ENCODE results near the gene QRFPR.
"Not testable (repeated sequence)": the region's sequence is repeated elsewhere in the genome, so short reads cannot be mapped to it uniquely, and the experiment has no call there.

The QRFPR gene

DNA sequence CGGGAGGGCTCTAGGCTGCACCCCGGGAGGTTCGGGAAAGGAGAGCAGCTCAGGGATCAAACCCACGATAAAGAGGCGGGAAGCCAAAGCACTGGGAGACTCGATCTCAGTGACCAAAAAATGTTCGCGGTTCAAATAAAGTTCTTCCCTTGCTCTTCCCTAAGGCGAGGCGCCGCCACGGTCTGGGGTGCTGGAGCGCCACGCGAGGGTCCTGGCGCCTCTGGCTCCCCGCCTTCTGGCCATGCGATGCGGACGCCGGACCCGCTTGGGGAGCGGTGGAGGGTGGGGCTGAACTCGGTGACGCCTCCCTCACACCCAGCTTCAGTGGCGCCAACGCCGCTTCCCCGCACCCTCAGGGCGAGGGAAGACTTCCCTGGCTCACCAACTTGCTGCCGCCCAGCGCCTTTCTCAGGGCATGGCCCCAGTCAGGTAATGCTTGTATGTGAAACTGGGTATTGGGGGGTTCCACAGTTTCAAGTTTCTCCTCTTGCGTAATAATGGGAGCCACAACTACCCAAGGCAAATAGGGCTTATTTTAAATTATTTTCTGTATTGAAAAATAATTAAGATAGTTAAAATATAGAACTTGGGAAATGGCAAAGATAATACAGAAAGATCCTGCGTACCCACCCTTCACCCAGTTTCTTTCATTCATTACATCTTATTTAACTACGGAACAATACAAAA lies at the start of gene QRFPR:
Gene QRFPR, minus strand, starts transcription at position 243 of the 687 bp plus-strand sequence. CDS start 371 bp downstream, outside the sequence.
- no peak for DNase-seq

GRCh38 chr4:121428721-121429120 lies 47.9 kb upstream of the QRFPR start:
- no peak for DNase-seq

GRCh38 chr4:121421594-121421993 lies 40.8 kb upstream of the QRFPR start:
- DNase-seq = no peak

GRCh38 chr4:121411151-121411744 lies 30.4 kb upstream of the QRFPR start:
- DNase-seq = no peak

GRCh38 chr4:121408567-121408966 lies 27.7 kb upstream of the QRFPR start:
- not testable (repeated sequence) for DNase-seq

DNA sequence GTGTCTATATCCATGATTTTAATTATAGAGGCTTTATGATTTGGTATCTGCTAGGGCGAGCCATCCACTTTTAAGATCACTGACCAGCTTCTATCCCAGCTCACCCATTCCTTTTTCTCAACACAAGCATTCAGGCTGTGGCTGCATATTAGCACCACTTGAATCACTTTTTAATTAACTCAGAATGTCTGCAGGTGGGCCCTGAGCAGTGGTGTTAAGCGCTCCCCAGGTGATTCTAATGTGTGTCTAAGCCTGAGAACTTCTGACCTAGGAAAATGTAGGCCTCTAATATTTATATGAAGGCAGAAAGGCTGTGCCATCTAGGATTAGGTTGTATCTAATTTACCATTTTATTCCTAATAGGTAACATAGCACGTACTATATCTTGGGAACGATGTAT lies 19.8 kb upstream of the QRFPR start:
- DNase-seq = no peak

- DNase-seq = no peak
These were observed 17.3 kb upstream of the QRFPR start for GRCh38 chr4:121397941-121398601.

DNA sequence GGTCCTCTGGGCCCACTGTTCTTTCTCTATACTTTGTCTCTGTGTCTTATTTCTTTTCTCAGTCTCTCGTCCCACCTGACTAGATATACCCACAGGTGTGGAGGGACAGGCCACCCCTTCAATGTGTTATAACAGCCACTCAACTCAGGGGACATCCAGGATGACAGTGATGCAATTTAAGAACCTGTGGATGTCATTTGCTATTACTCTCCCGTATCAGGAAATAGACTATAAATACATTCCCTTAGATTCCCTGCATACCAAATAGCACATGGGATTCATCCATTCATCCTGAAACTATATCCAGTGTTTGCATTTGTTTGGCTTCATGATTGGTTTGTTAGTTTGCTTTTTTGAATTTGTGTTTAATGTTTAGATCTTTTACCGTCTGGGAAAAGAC lies 16.6 kb upstream of the QRFPR start:
- DNase-seq = no peak

GRCh38 chr4:121392426-121393086 lies 11.7 kb upstream of the QRFPR start:
- DNase-seq = no peak

DNA sequence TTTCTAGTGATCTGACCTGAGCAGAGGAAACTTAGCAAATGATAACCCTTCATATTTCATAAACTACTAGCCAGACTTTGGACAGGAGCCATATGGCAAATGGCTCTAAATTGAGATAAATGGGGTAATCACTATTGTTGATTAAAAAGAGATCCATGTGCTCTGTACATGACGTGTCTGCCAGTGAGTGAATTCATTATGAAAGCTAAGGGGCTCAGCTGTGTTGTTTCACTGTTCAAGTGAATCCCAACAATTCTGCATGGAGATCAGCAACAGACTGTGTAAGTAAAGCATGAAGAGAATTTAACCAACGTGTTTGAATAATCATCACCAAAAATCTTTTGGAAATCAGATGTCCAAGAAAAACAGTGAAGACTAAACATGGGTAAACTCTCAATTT lies 9.5 kb upstream of the QRFPR start:
- no peak for DNase-seq

GRCh38 chr4:121379276-121379675 lies 1.5 kb downstream of the QRFPR start:
- DNase-seq = no peak

DNA sequence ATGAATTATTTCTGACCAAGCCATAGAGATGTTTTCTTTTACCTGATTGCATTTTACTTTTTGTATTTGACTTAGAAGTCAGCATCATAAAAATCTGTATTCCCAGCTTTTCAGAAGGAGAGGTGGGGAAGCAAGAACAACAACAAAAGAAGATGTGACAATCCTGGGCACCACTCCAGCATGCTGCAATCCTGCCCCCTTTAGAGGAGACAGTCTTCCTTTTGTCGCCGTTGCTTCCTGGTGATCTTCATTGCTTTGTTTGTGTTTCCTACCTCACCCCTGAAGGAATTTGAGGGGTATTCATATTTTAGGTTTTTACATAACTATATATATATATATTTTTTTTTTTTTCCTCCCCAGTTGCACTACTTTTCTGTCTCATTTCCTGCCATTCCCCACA lies 3.7 kb downstream of the QRFPR start:
- no peak for DNase-seq

- DNase-seq = no peak
These were observed 4.3 kb downstream of the QRFPR start for GRCh38 chr4:121376556-121376955.

- DNase-seq = no peak
These were observed 4.7 kb downstream of the QRFPR start for GRCh38 chr4:121376097-121376496.

DNA sequence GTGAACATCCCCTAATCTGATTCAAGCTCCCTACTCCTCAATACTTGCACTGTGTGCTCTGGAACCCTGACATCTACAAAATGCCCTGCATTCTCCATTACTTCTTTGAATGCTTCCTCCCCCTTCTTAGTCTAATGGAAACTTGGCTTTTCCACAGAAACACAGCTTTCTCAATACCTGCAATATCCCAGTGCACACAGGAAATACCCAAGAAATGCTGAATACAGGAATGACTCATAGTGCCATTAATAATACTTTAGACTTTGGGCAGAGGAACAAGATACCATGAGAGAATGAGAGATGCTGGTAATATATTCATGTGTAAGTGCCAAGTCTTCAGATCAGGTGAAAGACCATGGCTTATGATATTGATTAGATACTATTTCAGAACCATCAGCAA lies 5.6 kb downstream of the QRFPR start:
- no peak for DNase-seq

DNA sequence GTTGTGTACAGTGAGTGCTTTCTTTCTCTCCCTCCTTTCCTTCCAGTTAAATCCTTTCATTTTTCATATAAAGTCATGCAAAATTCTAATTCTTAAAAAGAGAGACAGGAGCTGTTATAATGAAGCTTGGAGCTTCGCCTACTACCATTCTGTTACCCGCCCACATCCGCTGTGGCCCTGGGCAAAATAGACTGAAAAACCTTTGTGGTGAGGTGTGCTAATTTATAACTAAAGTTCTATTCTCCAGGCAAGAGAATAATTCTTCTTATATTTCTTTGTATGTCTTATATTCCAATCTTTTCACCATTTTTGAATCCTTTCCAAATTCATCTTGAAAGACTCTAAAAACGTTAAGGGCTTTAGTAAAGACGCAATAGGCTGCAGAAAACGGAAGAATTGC lies 7.0 kb downstream of the QRFPR start:
- no peak for DNase-seq

DNA sequence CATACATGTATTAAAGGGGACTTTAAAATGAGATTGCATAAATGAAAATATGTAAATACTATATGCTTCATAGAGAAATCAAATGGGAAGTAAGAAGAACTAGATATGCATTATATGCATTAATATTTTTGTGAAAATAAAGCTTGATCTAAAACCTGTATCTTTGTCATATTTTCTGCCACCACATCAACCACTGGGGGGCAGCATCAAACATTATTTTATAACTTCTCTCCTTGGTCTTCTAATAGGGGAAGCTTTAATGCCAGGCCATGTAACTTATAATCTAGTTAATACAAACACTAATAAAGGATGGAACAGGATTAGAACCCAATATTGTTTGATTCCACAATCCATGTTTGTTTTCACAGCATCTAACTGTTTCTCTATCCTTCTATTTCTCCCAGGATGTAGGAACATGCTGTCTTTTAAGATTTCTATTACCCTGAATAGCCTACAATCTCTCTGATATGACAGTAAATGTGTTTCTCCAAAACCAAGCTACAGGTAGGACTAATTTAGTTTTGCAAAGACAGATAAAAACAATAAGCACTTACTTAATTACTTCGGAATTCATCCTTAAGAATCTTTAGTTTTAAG lies 10.0 kb downstream of the QRFPR start:
- peak; percentile 19 for DNase-seq

- no peak for DNase-seq
These were observed 20.3 kb downstream of the QRFPR start for GRCh38 chr4:121360495-121360894.

GRCh38 chr4:121358473-121358872 lies 22.3 kb downstream of the QRFPR start:
- no peak for DNase-seq

GRCh38 chr4:121353213-121353612 lies 27.6 kb downstream of the QRFPR start:
- DNase-seq = no peak

GRCh38 chr4:121344098-121344497 lies 36.7 kb downstream of the QRFPR start:
- no peak for DNase-seq

- no peak for DNase-seq
These were observed 40.6 kb downstream of the QRFPR start for GRCh38 chr4:121340247-121340646.

DNA sequence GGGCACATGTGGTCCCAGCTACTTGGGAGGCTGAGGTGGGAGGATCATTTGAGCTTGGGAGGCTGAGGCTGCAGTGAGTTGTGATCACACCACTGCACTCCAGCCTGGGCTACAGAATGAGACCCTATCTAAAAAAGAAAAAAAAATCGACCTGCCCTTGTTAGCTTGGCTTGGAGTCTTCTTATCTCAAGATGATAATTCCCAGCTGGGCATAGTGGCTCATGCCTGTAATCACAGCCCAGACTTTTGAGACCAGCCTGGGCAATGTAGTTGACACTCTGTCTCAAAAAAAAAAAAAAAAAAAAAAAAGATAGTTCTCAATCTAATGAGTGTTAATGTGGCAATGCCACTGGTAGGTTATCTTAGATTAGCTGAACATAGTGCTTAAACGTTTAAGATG lies 41.0 kb downstream of the QRFPR start:
- DNase-seq = no peak

All from activated T-cell treated with anti-CD3 and anti-CD28 coated beads for 4 hours (primary cell).